Body of pancreas (tissue), 4 donors: ENCODE results near the gene DGKI.

Experiments
- CTCF ChIP-seq, 7 experiments: fragments of 450-650 bp in 4 of 7; fragments of 200-600 bp in 3 of 7; sonication (generic) in 3 of 7; IDR thresholded peaks; one replicate each; pipeline ENCODE4 v1.5.1; 2016 to 2019; ENCODE audit warnings: antibody characterized with exemption in 7 of 7
- POLR2A ChIP-seq, 3 donors: fragments of 450-650 bp; IDR thresholded peaks; one replicate each; pipeline ENCODE4 v1.6.1; 2016; ENCODE audit warnings: antibody characterized with exemption in 3 of 3, mild to moderate bottlenecking in 2 of 3

- TF ChIP-seq POLR2A (IDR thresholded peaks at IDR 0.05): no peak
- TF ChIP-seq CTCF (IDR thresholded peaks at IDR 0.05): no peak
These were observed 366.4 kb downstream of the DGKI start for GRCh38 chr7:137480401-137480800.
